Measurements from ENCODE around the gene ZKSCAN4.
A peak's percentile ranks its signal among the peaks of the same experiment; 100 is the strongest.

The ZKSCAN4 gene

DNA sequence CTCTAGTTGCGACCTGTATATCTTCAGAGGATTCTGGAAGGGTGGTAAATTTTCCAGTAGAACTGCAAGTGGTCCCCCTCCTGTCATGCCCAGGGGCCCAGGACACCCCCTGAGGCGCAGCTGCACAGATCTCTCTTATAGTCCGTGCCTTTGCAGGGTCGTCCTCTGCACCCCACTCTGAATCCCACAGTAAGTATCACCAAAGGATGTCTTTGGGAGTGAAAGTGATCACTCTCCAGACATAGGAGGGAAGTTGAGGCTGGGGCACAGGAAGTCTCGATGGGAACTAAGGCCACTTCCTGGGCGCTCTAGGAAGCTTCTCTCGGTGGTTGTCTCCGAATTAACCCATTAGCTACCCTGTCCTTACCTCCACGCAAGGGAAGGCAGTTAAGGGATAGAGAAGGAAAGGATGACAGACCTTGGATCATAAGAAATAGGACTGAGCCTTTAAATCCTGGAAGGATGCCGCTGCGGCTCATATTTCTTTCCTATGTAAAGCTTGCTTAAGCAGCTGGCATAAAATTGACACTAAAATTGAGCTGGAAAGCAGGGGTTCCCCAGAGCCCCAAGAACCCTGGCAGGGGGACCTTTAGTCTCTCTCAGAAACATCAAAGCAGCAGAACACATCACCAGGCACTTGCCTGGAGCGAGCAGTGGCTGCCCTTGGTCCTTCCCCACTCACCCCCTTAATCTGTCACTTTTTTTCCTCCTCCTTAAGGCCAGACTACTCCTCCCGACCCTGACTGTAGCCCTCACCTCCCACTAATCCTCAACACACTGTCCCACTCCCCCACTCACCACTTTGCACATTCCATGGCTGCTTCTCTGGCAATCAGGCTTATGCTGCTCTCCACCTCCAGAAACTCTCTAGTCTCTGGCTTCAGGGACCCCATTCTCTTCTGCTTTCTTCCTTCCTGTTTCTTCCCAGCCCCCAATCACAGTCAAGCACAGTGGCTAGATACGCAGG is at the start of gene ZKSCAN4:
ZKSCAN4 (minus strand) TSS at position 261 of the 967 bp plus-strand sequence. CDS start 289 bp downstream, outside the sequence.
- DNase-seq (ENCODE audit: low read depth) = peak; percentile 71

- no peak for DNase-seq (ENCODE audit: low read depth)
Observed at GRCh38 chr6:28296520-28297060, 44.5 kb upstream of the ZKSCAN4 start.

GRCh38 chr6:28295326-28295725 is 43.3 kb upstream of the ZKSCAN4 start:
- DNase-seq (ENCODE audit: low read depth) = no peak

- no peak for DNase-seq (ENCODE audit: low read depth)
Observed at GRCh38 chr6:28291573-28291972, 39.5 kb upstream of the ZKSCAN4 start.

DNA sequence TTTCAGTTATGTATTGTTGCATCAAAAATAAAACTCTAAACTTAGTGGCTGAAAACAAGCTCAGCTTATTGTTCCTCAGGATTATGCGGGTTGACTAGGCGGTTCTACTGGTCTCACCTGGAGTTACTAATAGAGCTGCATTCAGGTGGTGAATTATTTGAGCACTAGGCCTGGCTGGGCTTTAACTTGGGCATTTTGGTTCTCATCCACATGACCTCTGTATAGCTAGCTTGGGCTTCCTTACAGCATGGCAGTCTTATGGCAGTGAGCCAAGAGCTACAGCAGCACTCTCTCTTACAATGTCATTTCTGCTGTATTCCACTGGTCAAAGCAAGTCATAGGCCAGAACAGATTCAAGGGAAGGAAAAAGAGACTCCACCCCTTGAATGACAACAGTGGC is 30.9 kb upstream of the ZKSCAN4 start:
- DNase-seq (ENCODE audit: low read depth) = no peak

- peak; percentile 38 for DNase-seq (ENCODE audit: low read depth)
Observed at GRCh38 chr6:28281288-28282064, 29.4 kb upstream of the ZKSCAN4 start, which contains the start of gene PGBD1. TSS of gene PGBD1 (plus strand) at chr6:28281572. CDS start at chr6:28283814, 2,242 bp downstream.

GRCh38 chr6:28280595-28281287 is 28.7 kb upstream of the ZKSCAN4 start:
- DNase-seq (ENCODE audit: low read depth) = no peak

- DNase-seq (ENCODE audit: low read depth) = no peak
Observed at GRCh38 chr6:28277746-28278145, 25.7 kb upstream of the ZKSCAN4 start.

GRCh38 chr6:28274888-28275287 is 22.8 kb upstream of the ZKSCAN4 start:
- DNase-seq (ENCODE audit: low read depth) = no peak

- peak; percentile 72 for DNase-seq (ENCODE audit: low read depth)
Observed at GRCh38 chr6:28269492-28269891, 17.4 kb upstream of the ZKSCAN4 start.

DNA sequence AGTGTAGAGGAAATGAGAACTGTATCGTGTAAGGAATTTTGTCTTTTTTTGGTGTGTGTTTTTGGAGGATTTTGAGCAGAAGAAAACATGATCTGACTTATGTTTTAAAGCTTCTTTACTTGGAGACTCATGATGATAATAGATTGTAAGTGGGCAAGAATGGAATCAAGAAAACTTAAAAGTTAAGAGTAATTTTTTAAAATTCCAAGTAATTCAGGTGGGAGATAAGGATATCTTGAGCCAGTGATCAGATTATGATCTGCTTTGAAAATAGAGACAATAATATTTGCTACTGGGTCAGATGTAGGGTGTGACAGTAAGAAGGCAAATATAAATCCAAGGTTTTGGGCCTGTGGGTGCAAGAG is 15.6 kb upstream of the ZKSCAN4 start:
- DNase-seq (ENCODE audit: low read depth) = no peak

DNA sequence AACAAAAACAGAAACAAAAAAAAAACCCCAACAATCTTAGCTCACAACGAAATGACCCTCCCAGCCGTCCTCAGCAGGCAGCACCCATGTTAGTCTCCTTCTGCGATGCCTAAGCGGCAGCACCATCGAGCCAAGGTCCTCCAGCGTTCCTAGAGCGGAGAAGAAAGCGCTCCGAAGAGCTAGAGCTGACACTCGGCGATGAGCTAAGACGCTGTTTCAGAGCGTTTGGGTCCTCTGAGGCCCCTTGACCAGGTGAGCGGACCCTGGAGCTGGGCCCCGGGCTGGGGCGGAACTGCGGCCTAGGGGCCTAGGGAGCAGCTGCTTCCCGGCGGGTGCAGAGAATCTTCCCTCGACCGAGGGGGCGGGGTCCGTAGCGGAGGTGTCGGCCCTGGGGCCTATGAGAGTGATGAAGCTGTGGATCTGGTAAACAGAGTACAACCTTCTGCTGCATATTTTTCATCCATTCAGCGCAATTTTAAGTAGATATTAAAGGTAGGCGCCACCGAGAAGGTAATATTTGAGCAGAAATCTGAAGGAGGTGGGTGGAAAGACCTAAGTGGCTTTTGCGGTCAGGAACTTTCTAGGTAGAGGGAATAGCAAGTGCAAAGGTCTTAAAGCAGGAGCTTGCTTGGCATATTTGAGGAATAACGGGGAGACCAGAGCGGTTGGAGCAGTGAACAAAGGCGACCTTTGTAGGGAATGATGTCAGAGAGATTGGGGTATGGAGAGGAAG is 15.1 kb upstream of the ZKSCAN4 start, which contains the start of gene ZSCAN26:
ZSCAN26 (plus strand) TSS at position 182 of the 733 bp plus-strand sequence. CDS start 4,777 bp downstream, outside the sequence.
- peak; percentile 70 for DNase-seq (ENCODE audit: low read depth)

- no peak for DNase-seq (ENCODE audit: low read depth)
Observed at GRCh38 chr6:28266563-28266961, 14.5 kb upstream of the ZKSCAN4 start.

GRCh38 chr6:28264834-28265401 is 12.8 kb upstream of the ZKSCAN4 start:
- DNase-seq (ENCODE audit: low read depth) = no peak

- DNase-seq (ENCODE audit: low read depth) = no peak
Observed at GRCh38 chr6:28263922-28264321, 11.9 kb upstream of the ZKSCAN4 start.

GRCh38 chr6:28258877-28259777 is 7.1 kb upstream of the ZKSCAN4 start, which contains the start of gene NKAPL:
TSS of gene NKAPL (plus strand) at chr6:28259297. CDS start at chr6:28259372, 75 bp downstream.
- DNase-seq (ENCODE audit: low read depth) = no peak

DNA sequence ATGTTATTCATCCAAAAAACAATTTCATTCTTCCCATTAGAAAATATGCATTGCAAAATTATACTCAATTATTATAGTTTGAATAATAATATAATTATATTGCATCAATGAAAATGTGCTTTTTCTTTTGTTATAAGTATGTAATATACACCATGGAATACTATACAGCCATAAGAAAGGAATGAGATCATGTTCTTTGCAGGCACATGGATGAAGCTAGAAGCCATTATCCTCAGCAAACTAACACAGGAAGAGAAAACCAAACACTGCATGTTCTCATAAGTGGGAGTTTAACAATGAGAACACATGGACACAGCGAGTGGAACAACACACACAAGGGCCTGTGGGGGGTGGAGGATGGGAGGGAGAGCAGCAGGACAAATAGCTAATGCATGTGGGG is 5.0 kb upstream of the ZKSCAN4 start:
- no peak for DNase-seq (ENCODE audit: low read depth)

DNA sequence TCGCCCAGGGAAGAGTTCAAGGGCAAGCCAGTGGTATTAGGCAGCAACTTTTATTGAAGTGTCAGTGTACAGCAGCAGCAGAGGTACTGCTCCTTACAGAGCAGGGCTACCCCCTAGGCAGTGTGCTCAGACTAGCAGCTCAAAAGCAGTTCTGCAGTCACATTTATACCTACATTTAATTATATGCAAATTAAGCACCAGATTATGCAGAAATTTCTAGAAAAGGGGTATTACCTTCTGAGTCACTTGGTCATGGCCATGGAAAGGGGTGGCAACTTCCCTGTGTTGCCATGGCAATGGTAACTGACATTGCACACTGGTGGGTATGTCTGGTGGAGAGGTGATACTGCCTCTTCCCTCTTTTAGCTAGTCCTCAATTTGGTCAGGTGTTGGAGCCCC is 2.1 kb upstream of the ZKSCAN4 start:
- DNase-seq (ENCODE audit: low read depth) = no peak

GRCh38 chr6:28251661-28252008 is 434 bp downstream of the ZKSCAN4 start:
- DNase-seq (ENCODE audit: low read depth) = peak; percentile 2

DNA sequence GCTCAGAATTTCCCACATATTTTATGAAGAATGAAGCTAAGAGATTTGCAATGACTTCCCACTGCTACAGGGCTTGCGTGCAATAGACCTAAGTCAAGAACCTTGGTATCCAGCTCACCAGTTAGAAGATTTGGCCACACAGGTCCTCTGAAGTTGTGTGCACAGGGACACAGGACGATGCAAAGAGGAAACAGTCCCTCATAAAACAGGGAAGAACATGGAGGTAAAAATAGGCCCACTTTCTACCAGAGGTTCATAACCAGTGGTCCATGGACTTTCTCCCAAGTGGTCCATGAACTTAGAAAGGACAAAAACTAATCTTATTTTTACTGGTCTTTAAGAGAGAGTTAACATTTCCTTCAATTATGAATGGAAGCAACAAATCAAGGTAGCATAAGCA is 1.3 kb downstream of the ZKSCAN4 start:
- no peak for DNase-seq (ENCODE audit: low read depth)
